Measurements from ENCODE around the gene CNR1. TPM values are rescaled to one million over a fixed set of nuclear protein-coding genes. Genes with fewer than 3 reads are reported as not detected.

The CNR1 gene
- total RNA-seq, 2 donors from 2014 or later, result 12.2 to 14.5 TPM

DNA sequence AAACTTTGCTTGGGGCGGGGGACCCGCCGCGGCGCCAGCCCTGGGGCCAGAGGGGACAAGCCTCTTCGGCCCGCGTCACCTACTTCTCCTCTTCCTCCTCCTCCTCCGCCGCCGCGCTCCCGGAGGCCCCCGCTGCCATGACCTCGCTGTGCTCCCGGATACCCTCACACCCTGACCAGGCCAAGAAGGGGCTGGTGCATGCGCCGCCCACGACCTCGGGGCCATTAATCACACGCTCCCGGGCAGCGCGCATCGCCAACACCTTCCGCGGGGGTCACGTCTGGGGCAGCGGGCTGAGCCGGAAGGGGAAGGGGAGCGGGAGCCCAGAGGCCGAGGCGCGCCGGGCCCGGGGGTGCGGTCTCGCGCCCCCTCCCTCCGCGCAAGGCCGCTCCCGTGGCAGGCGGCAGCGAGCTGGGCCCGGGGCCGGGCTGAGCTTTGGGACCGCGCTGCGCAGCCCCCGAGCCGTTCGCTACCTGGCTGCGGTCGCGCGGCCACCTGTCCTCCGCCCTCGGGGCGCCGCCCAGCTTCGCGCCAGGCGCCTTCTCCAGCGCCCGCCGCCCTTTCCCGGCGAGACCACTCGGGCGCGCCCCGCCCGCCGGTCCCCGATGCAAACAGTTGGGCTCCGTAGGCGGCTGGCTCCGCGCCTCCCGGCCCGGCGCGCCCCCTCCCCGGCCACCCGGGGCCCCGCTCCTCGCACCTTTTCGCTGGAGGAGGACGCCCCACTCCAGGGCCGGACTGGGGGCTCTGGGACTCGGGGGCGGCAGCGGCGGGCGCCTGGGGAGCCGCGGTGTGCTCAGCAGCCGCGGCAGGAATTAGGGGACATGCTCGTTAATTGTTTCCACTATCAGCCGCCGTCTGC is 575 bp upstream of the CNR1 start:
- H3K4me3 Mint-ChIP-seq, result peak overlapping the region; percentile 68
- TF ChIP-seq, protein P1, sequence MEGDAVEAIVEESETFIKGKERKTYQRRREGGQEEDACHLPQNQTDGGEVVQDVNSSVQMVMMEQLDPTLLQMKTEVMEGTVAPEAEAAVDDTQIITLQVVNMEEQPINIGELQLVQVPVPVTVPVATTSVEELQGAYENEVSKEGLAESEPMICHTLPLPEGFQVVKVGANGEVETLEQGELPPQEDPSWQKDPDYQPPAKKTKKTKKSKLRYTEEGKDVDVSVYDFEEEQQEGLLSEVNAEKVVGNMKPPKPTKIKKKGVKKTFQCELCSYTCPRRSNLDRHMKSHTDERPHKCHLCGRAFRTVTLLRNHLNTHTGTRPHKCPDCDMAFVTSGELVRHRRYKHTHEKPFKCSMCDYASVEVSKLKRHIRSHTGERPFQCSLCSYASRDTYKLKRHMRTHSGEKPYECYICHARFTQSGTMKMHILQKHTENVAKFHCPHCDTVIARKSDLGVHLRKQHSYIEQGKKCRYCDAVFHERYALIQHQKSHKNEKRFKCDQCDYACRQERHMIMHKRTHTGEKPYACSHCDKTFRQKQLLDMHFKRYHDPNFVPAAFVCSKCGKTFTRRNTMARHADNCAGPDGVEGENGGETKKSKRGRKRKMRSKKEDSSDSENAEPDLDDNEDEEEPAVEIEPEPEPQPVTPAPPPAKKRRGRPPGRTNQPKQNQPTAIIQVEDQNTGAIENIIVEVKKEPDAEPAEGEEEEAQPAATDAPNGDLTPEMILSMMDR (conservative IDR thresholded peaks at IDR 0.05), result no peak
- H3K27me3 Mint-ChIP-seq (ENCODE audit: insufficient read depth), result peaks cover 43% of the 10 kb centered on the region
- no peak overlapping the region for H3K9ac ChIP-seq (ENCODE audit: extremely low read depth, low read length, poor library complexity, severe bottlenecking)
- no peaks in the 10 kb centered on the region for H3K36me3 Mint-ChIP-seq (ENCODE audit: low read depth)
- H3K4me1 Mint-ChIP-seq, result peaks cover 25% of the 10 kb centered on the region
- no peaks in the 10 kb centered on the region for H3K4me1 ChIP-seq (ENCODE audit: control insufficient read depth, insufficient read depth, low read length)
- H3K4me3 ChIP-seq (ENCODE audit: low read length), result peak overlapping the region; percentile 83
- H3K9me3 Mint-ChIP-seq, result no peaks in the 10 kb centered on the region
- 0% methylated on average over 38 to 103 of the region's 103 CpGs for WGBS, 2 experiments (ENCODE audit: insufficient coverage in 1 of 2, insufficient read length in 1 of 2)
- H3K27me3 ChIP-seq (ENCODE audit: control insufficient read depth, insufficient read depth, low read length, poor library complexity, severe bottlenecking), result peaks cover 40% of the 10 kb centered on the region
- peak; percentile 82 for DNase-seq
- H3K36me3 ChIP-seq (ENCODE audit: control insufficient read depth, insufficient read depth, low read length), result no peaks in the 10 kb centered on the region
- no peak overlapping the region for H3K27ac Mint-ChIP-seq
- H3K27ac ChIP-seq (ENCODE audit: low read depth, low read length), result peak overlapping the region; percentile 24
- no peaks in the 10 kb centered on the region for H3K9me3 ChIP-seq (ENCODE audit: control insufficient read depth, low read length)

DNA sequence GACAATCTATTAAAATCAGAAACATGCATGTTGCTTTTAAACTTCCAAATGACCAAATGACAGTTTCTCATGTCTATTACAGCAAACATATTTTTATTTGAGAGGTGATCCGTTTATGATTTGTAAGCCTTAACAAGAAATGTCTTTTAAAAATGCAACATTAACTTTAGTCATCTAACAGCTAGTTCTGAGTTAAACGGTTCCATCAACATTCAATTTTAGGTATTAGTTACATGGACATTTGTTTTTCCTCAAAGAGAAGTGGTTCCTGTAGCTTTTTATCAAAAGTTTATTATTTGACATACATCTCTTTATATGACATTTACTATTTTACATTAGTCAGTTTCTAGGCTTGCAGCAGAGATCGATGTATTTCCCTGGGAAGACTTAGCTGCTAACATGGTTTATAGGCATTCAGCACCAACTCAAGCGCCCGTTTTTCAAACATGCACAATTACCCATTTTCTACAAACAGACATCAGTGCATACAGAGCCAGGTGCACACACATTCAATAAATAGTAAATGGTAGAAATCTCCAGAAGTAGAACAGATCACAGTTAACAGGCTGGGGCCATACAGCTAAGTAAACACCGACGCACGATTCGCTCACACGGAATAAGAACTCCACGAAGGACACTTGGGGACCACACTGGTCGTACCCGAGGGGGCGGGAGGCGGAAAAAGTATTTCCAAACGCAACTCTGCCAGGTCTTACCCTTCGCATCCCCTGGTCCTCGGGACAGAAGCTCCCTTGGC is 882 bp downstream of the CNR1 start:
- DNase-seq, result no peak
- Histone ChIP-seq H3K9me3 (ENCODE audit: control insufficient read depth, low read length) (no peaks in the 10 kb centered on the region), H3K4me1 (ENCODE audit: control insufficient read depth, insufficient read depth, low read length) (no peaks in the 10 kb centered on the region), H3K27me3 (ENCODE audit: control insufficient read depth, insufficient read depth, low read length, poor library complexity, severe bottlenecking) (peaks cover 37% of the 10 kb centered on the region), H3K36me3 (ENCODE audit: control insufficient read depth, insufficient read depth, low read length) (no peaks in the 10 kb centered on the region), H3K27ac (ENCODE audit: low read depth, low read length) (no peak overlapping the region), H3K9ac (ENCODE audit: extremely low read depth, low read length, poor library complexity, severe bottlenecking) (no peak overlapping the region), H3K4me3 (ENCODE audit: low read length) (peak overlapping the region; percentile 83)
- WGBS, 2 experiments (ENCODE audit: insufficient coverage in 1 of 2, insufficient read length in 1 of 2), result 19 to 22% methylated on average over 4 to 18 of the region's 18 CpGs
- H3K27ac Mint-ChIP-seq, result no peak overlapping the region
- peak overlapping the region; percentile 68 for H3K4me3 Mint-ChIP-seq
- no peaks in the 10 kb centered on the region for H3K36me3 Mint-ChIP-seq (ENCODE audit: low read depth)
- TF ChIP-seq, protein P1 (conservative IDR thresholded peaks at IDR 0.05), result no peak
- no peaks in the 10 kb centered on the region for H3K9me3 Mint-ChIP-seq
- peaks cover 37% of the 10 kb centered on the region for H3K27me3 Mint-ChIP-seq (ENCODE audit: insufficient read depth)
- peaks cover 25% of the 10 kb centered on the region for H3K4me1 Mint-ChIP-seq

DNA sequence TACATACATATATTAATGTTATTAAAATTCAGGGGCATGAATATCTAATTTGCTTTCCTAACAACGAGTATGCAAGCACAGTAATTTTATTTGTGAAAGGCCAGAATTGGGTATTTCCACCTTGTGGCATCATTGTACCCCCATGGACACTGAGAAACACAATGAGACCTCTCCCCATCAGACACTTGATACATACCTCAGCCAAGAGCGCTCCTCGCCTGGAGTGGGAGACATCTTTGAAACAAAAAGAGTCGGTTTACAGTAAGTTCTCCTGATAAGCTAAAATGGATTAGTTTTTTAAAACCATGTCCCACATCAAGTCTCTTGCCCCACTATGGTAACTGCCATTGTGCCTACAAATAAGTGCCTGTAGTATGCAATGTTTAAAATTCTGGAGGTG is 2.1 kb downstream of the CNR1 start:
- no peak overlapping the region for H3K27ac ChIP-seq (ENCODE audit: low read depth, low read length)
- no peaks in the 10 kb centered on the region for H3K9me3 Mint-ChIP-seq
- H3K9ac ChIP-seq (ENCODE audit: extremely low read depth, low read length, poor library complexity, severe bottlenecking), result no peak overlapping the region
- H3K36me3 Mint-ChIP-seq (ENCODE audit: low read depth), result no peaks in the 10 kb centered on the region
- H3K27me3 ChIP-seq (ENCODE audit: control insufficient read depth, insufficient read depth, low read length, poor library complexity, severe bottlenecking), result peaks cover 25% of the 10 kb centered on the region
- H3K9me3 ChIP-seq (ENCODE audit: control insufficient read depth, low read length), result no peaks in the 10 kb centered on the region
- no peak overlapping the region for H3K27ac Mint-ChIP-seq
- H3K4me1 Mint-ChIP-seq, result peaks cover 25% of the 10 kb centered on the region
- peak overlapping the region; percentile 68 for H3K4me3 Mint-ChIP-seq
- TF ChIP-seq, protein P1 (conservative IDR thresholded peaks at IDR 0.05), result no peak
- DNase-seq, result no peak
- H3K4me1 ChIP-seq (ENCODE audit: control insufficient read depth, insufficient read depth, low read length), result no peaks in the 10 kb centered on the region
- peak overlapping the region; percentile 83 for H3K4me3 ChIP-seq (ENCODE audit: low read length)
- H3K27me3 Mint-ChIP-seq (ENCODE audit: insufficient read depth), result peaks cover 25% of the 10 kb centered on the region
- 95% methylated on average over 4 of the region's 4 CpGs; no CpG with 5 or more reads in 1 of the 2 experiments for WGBS, 2 experiments (ENCODE audit: insufficient coverage in 1 of 2, insufficient read length in 1 of 2)
- H3K36me3 ChIP-seq (ENCODE audit: control insufficient read depth, insufficient read depth, low read length), result no peaks in the 10 kb centered on the region
